Measurements from ENCODE around the gene LRRC73.
"Not testable (repeated sequence)": the region's sequence is repeated elsewhere in the genome, so short reads cannot be mapped to it uniquely, and the experiment has no call there.

Gene LRRC73

GRCh38 chr6:43464337-43464736 lies 45.8 kb downstream of the LRRC73 start:
- no peak for DNase-seq (ENCODE audit: low spot score)

GRCh38 chr6:43461936-43462335 lies 48.2 kb downstream of the LRRC73 start:
- no peak for DNase-seq (ENCODE audit: low spot score)

- DNase-seq (ENCODE audit: low spot score) = no peak
These were observed 50.1 kb downstream of the LRRC73 start for GRCh38 chr6:43460032-43460431.

DNA sequence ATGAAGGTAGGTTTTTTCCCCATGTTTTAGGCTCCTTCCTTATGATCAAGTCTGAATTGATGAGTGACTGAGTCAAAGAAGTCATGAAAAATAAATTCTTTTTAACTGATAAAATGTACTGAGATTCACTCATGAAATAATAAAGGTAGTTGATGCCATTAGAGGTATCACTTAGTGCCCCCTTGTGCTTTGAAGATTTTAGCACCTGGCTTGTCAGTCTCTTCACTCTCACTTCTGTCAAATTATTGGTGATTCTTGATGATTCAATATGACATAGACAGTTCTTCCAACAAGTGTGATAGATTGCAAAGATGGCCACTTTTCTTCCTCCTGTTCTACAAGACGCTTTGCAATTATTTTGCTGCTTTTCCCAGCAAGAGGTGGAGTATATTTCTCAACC lies 50.6 kb downstream of the LRRC73 start:
- DNase-seq (ENCODE audit: low spot score) = no peak

DNA sequence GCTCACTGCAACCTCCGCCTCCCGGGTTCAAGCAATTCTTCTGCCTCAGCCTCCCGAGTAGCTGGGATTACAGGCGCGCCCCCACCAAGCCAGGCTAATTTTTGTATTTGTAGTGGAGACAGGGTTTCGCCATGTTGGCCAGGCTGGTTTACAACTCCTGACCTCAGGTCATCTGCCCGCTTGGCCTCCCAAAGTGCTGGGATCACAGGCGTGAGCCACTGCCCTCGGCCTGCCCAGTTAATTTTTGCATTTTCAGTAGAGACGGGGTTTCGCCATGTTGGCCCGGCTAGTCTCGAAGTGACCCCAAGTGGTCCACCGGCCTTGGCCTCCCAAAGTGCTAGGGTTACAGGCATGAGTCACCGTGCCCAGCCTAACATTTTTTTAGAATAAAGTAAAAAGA lies 52.0 kb downstream of the LRRC73 start:
- DNase-seq (ENCODE audit: low spot score) = not testable (repeated sequence)

DNA sequence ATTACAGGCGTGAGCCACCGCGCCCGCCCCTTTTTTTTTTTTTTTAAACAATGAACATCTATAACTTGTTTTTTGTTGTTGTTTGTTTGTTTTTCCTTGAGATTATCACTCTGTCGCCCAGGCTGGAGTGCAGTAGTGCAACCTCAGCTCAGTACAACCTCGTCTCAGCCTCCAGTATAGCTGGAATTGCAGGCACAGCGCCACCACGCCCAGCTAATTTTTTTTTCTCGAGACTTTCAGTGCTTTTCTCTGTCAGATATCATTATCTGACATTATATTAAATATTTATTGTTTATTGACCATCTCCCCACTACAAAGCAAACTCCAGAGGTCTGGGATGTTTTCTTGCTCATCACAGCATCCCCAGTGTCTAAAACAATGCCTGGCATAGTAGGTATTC lies 52.5 kb downstream of the LRRC73 start:
- DNase-seq (ENCODE audit: low spot score) = no peak

Measured in cerebellar cortex (tissue), 1 donor.